GM12891 (cell line): ENCODE data around the gene CHAD.
"Not testable (repeated sequence)": the region's sequence is repeated elsewhere in the genome, so short reads cannot be mapped to it uniquely, and the experiment has no call there.

ENCODE experiments used
- DNase-seq: peaks from one replicate; pipeline ENCODE4 v3.0.0; 2011; ENCODE audit warnings: low spot score; ENCODE audit not compliant: insufficient read length
- FAIRE-seq: peaks from 2 replicates; lab custom pipeline; 2011; peaks lifted over from hg19 to GRCh38; lab: Jason Lieb, UNC
- PAX5 ChIP-seq: IDR thresholded peaks from 2 replicates; pipeline ENCODE4 v1.6.1; 2011; ENCODE audit warnings: low read length, moderate library complexity, mild to moderate bottlenecking; ENCODE audit not compliant: insufficient read depth, severe bottlenecking
- POLR2A ChIP-seq: IDR thresholded peaks from 2 replicates; pipeline ENCODE4 v1.6.1; 2011; ENCODE audit warnings: low read depth, low read length, control low read depth
- POLR2AphosphoS5 ChIP-seq: IDR thresholded peaks from 2 replicates; pipeline ENCODE4 v1.6.1; 2011; ENCODE audit warnings: low read depth, low read length, control low read depth
- POU2F2 ChIP-seq: IDR thresholded peaks from 2 replicates; pipeline ENCODE4 v1.6.1; 2011; ENCODE audit warnings: low read depth, mild to moderate bottlenecking, control low read depth, low read length, moderate library complexity
- SPI1 ChIP-seq: IDR thresholded peaks from 2 replicates; pipeline ENCODE4 v1.6.1; 2011; ENCODE audit warnings: low read depth, low read length, control low read depth
- TAF1 ChIP-seq: IDR thresholded peaks from 2 replicates; pipeline ENCODE4 v1.6.1; 2011; ENCODE audit warnings: low read depth, low read length, control low read depth

The CHAD gene

GRCh38 chr17:50475362-50475761 is 6.7 kb upstream of the CHAD start:
- FAIRE-seq (no peak), DNase-seq (no peak)
- TF ChIP-seq TAF1 = no peak
- no peak for TF ChIP-seq POU2F2
- TF ChIP-seq POLR2A = no peak
- TF ChIP-seq PAX5 = no peak

DNA sequence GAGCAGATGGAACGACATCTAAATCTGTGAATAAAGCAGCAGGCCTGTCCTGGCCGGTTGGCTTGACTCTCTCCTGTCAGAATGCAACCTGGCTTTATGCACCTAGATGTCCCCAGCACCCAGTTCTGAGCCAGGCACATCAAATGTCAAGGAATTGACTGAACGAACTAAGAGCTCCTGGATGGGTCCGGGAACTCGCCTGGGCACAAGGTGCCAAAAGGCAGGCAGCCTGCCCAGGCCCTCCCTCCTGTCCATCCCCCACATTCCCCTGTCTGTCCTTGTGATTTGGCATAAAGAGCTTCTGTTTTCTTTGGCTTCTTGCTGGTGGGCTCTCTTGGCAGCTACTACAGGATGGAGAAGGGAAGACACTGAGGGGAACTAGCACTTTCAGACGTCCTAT is 5.8 kb upstream of the CHAD start:
- DNase-seq (no peak), FAIRE-seq (no peak)
- no peak for TF ChIP-seq PAX5
- no peak for TF ChIP-seq POU2F2
- TF ChIP-seq TAF1 = no peak
- TF ChIP-seq POLR2A = no peak
- TF ChIP-seq POLR2AphosphoS5 = no peak
- no peak for TF ChIP-seq SPI1

- no peak for FAIRE-seq
- TF ChIP-seq POLR2A (no peak), POLR2AphosphoS5 (no peak)
These were observed 5.2 kb upstream of the CHAD start for GRCh38 chr17:50473901-50474300.

GRCh38 chr17:50472761-50473161 is 4.1 kb upstream of the CHAD start:
- FAIRE-seq, DNase-seq: not testable (repeated sequence)

More at GRCh38 chr17:50473901-50474300, 5.2 kb upstream of the CHAD start:
- no peak for DNase-seq

DNA sequence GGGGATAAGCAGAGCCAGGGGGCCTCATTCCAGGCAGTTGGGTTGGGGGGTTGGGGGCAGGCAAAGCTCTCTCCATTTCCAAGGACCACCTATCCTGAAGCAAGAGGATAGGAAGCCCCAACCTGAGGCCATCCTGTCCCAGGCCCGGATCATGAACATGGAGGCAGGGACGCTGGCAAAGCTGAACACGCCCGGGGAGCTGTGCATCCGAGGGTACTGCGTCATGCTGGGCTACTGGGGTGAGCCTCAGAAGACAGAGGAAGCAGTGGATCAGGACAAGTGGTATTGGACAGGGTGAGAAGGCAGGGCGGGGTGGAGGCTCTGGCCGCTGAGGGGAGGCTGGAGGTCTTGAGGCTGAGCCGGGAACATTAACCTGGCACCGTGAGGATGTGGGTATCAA is 3.6 kb upstream of the CHAD start:
- FAIRE-seq (no peak), DNase-seq (no peak)
- TF ChIP-seq SPI1 (no peak), PAX5 (no peak), POLR2A (no peak), POLR2AphosphoS5 (no peak), TAF1 (no peak), POU2F2 (no peak)

GRCh38 chr17:50471009-50471905 is 2.6 kb upstream of the CHAD start:
- DNase-seq = no peak
- TF ChIP-seq TAF1 = no peak
- TF ChIP-seq POLR2A = no peak
- TF ChIP-seq SPI1 = no peak
- TF ChIP-seq PAX5 = no peak
- no peak for TF ChIP-seq POU2F2
- TF ChIP-seq POLR2AphosphoS5 = no peak
- FAIRE-seq = no peak

DNA sequence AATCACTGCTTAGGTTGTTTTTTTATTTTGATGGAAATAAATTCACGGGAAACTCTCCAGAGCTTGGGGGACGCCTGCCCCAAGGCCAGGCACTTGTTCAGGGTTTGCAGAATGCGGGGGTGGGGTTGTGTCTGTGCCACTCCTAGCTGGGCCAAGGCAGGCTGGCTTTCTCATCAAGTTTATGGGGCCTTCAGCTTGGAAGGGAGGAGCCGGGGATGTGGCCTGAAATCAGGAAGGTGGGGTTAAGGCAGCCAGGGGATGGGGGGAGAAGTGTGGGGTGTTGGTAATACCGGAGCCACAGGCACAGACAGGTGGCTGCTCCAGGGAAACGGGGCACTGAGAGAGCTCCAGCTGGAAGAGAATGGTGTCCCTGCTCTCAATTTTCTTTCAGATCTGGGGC is 1.7 kb upstream of the CHAD start:
- DNase-seq = no peak
- TF ChIP-seq TAF1 = no peak
- no peak for TF ChIP-seq POLR2A
- TF ChIP-seq POLR2AphosphoS5 = no peak
- no peak for TF ChIP-seq PAX5
- no peak for TF ChIP-seq POU2F2
- TF ChIP-seq SPI1 = no peak
- FAIRE-seq = no peak

- DNase-seq = no peak
- no peak for FAIRE-seq
- TF ChIP-seq POLR2AphosphoS5 (no peak), SPI1 (no peak), PAX5 (no peak), POLR2A (no peak), TAF1 (no peak), POU2F2 (no peak)
These were observed 1.1 kb upstream of the CHAD start for GRCh38 chr17:50469671-50470305.

DNA sequence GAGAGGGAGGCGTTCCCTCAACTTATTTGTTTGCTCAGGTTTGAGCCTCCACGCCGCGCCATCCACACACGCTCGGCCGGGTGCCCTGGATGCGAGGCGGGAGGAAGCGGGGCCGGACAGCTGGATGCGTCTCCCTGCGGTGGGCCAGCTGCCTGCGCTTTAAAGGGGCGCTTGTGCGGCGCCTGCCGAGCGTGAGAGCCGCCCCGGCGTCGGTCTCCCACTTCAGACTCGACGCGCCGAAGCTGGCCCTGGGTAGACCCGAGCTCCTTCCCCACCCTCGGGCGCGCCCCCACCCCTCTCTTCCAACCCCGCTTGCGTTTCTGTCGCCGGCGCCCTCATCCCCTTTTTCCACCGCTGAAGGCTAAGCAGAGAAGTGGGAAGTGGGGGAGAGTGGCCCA is 527 bp upstream of the CHAD start:
- DNase-seq (no peak), FAIRE-seq (no peak)
- no peak for TF ChIP-seq POLR2AphosphoS5
- no peak for TF ChIP-seq PAX5
- no peak for TF ChIP-seq TAF1
- TF ChIP-seq SPI1 = no peak
- TF ChIP-seq POLR2A = no peak
- no peak for TF ChIP-seq POU2F2

- TF ChIP-seq POLR2A (no peak), POLR2AphosphoS5 (no peak), POU2F2 (no peak), TAF1 (no peak), SPI1 (no peak), PAX5 (no peak)
- FAIRE-seq (no peak), DNase-seq (no peak)
These were observed 801 bp downstream of the CHAD start for GRCh38 chr17:50467855-50468303.
